PC-3 (cell line): ENCODE results near the gene PARM1.

Experiments
- CTCF ChIP-seq: fragments of 300-600 bp; sonication (generic); conservative IDR thresholded peaks from 2 replicates; pipeline ENCODE4 v1.5.1; 2017; ENCODE audit warnings: antibody characterized with exemption, low read depth, mild to moderate bottlenecking, low read length
- EZH2 ChIP-seq: fragments of 300-600 bp; sonication (generic); IDR thresholded peaks from one replicate; pipeline ENCODE4 v1.6.1; 2017; ENCODE audit warnings: antibody characterized with exemption, mild to moderate bottlenecking, low read length; ENCODE audit not compliant: unreplicated experiment
- EZH2phosphoT487 ChIP-seq: fragments of 300-600 bp; sonication (generic); IDR thresholded peaks from 2 replicates; pipeline ENCODE4 v1.6.1; 2018; ENCODE audit warnings: mild to moderate bottlenecking, antibody characterized with exemption, low read length, borderline replicate concordance

GRCh38 chr4:74961230-74961629 is 28.3 kb downstream of the PARM1 start:
- no peak for TF ChIP-seq CTCF
- no peak for TF ChIP-seq EZH2
- no peak for TF ChIP-seq EZH2phosphoT487
